Common myeloid progenitor, CD34-positive (primary cell): ENCODE measurements around the gene VWA5B1.

Experiments used
- CTCF ChIA-PET: fragments of 350-600 bp; sonication (Branson Sonifier 250); formaldehyde crosslinking; loops from one replicate; lab custom pipeline; 2021; ENCODE audit warnings: antibody characterized with exemption; lab: Charles Lee
- POLR2A ChIA-PET: fragments of 350-600 bp; sonication (Branson Sonifier 250); formaldehyde crosslinking; loops from one replicate; lab custom pipeline; 2021; ENCODE audit warnings: antibody characterized with exemption; lab: Charles Lee
- DNase-seq, 3 donors: peaks; one replicate each; pipeline versions ENCODE4 v3.0.0 to v3.0.0-alpha.2; 2013
- H3K27ac ChIP-seq, 2 experiments: 1 replicate in 1 of 2; 2 replicates in 1 of 2; pipeline ENCODE4 v1.7.0; 2013; ENCODE audit warnings: inconsistent platforms in 2 of 2, low read length in 2 of 2, mild to moderate bottlenecking in 2 of 2, low read depth in 1 of 2, moderate library complexity in 1 of 2; ENCODE audit not compliant: severe bottlenecking in 2 of 2, insufficient read depth in 1 of 2, poor library complexity in 1 of 2
- H3K27me3 ChIP-seq, 5 experiments: replicated peaks in 2 of 5; 1 replicate in 3 of 5; 2 replicates in 2 of 5; pipeline versions ENCODE4 v1.6.1 to v1.7.0; 2013; ENCODE audit warnings: low read length in 4 of 5, mild to moderate bottlenecking in 2 of 5, moderate library complexity in 2 of 5, inconsistent platforms in 1 of 5; ENCODE audit not compliant: insufficient read depth in 5 of 5, control insufficient read depth in 4 of 5
- H3K36me3 ChIP-seq, 4 experiments: 1 replicate in 2 of 4; 2 replicates in 2 of 4; pipeline versions ENCODE4 v1.6.1 to v1.7.0; 2013; ENCODE audit warnings: low read length in 3 of 4, control low read depth in 1 of 4, mild to moderate bottlenecking in 1 of 4; ENCODE audit not compliant: control insufficient read depth in 4 of 4, insufficient read depth in 4 of 4
- H3K4me1 ChIP-seq, 4 experiments: 1 replicate in 3 of 4; 2 replicates in 1 of 4; pipeline versions ENCODE4 v1.6.1 to v1.7.1; 2013; ENCODE audit warnings: low read length in 3 of 4, mild to moderate bottlenecking in 3 of 4, control low read depth in 1 of 4, inconsistent platforms in 1 of 4, moderate library complexity in 1 of 4; ENCODE audit not compliant: control insufficient read depth in 4 of 4, insufficient read depth in 4 of 4; ENCODE audit errors: control extremely low read depth in 1 of 4
- H3K4me3 ChIP-seq, 7 experiments: 1 replicate in 4 of 7; 2 replicates in 3 of 7; pipeline versions ENCODE4 v1.5.1 to v1.7.0; 2013; ENCODE audit warnings: mild to moderate bottlenecking in 7 of 7, low read length in 6 of 7, moderate library complexity in 6 of 7, inconsistent platforms in 2 of 7, low read depth in 2 of 7, control low read depth in 1 of 7; ENCODE audit not compliant: insufficient read depth in 4 of 7, control insufficient read depth in 1 of 7; ENCODE audit errors: extremely low read depth in 1 of 7
- H3K9me3 ChIP-seq, 5 experiments: 1 replicate in 4 of 5; 2 replicates in 1 of 5; pipeline versions ENCODE4 v1.6.1 to v1.7.1; 2013; ENCODE audit warnings: low read length in 4 of 5, mild to moderate bottlenecking in 2 of 5, inconsistent platforms in 1 of 5, low read depth in 1 of 5, moderate library complexity in 1 of 5; ENCODE audit not compliant: control insufficient read depth in 4 of 5, insufficient read depth in 2 of 5; ENCODE audit errors: control extremely low read depth in 1 of 5
- WGBS: methylation state at CpG from one replicate; pipeline ENCODE4 v1.1.5; 2013; ENCODE audit not compliant: insufficient coverage; 5-methylcytosine and 5-hydroxymethylcytosine counted together

The VWA5B1 gene

DNA sequence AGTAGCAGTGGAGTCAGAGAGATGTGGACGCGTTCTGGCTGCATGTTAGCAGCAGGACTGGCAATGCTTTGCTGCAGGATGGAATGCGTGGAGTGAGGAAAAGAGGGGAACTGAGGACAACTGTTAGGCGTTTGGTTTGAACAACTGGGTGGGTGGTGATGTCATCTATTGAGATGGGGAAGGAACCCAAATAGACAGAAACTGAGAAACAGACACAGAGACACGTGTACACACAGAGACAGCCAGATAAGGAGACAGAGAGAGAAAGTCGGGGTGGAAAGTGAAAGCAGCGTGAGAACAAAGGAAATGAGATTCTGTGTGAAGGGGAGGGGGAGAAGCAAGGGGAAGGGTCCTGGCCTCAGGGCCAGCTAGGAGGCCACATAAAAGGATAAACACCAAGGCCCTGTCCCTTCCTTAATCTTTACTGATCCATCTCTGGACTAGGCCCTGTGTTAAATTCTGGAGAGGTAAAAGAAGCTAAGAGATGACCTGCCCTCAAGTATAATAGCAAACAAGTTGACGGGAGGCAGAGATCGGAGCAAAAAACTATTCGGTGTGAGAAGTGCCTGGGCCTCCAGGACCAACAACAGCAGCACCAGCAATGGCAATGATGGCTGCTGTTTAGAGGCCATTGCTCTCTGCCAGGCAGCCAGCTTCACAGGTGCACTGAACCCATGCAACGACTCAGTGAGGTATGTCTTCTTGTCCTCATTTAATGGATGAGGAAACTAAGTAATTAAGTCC, 31.6 kb downstream of the VWA5B1 start:
- POLR2A ChIA-PET: no interaction called here
- H3K4me3 ChIP-seq: no peak overlapping the region
- no peak for DNase-seq
- CTCF ChIA-PET: no interaction called here
- 57% methylated on average over 10 of the region's 11 CpGs for WGBS
- no peaks in the 10 kb centered on the region for H3K4me1 ChIP-seq
- no peaks in the 10 kb centered on the region for H3K9me3 ChIP-seq
- H3K27me3 ChIP-seq: peaks cover 0 to 70% (median 14%) of the 10 kb centered on the region in 5 experiments
- no peak overlapping the region for H3K27ac ChIP-seq
- no peaks in the 10 kb centered on the region for H3K36me3 ChIP-seq

DNA sequence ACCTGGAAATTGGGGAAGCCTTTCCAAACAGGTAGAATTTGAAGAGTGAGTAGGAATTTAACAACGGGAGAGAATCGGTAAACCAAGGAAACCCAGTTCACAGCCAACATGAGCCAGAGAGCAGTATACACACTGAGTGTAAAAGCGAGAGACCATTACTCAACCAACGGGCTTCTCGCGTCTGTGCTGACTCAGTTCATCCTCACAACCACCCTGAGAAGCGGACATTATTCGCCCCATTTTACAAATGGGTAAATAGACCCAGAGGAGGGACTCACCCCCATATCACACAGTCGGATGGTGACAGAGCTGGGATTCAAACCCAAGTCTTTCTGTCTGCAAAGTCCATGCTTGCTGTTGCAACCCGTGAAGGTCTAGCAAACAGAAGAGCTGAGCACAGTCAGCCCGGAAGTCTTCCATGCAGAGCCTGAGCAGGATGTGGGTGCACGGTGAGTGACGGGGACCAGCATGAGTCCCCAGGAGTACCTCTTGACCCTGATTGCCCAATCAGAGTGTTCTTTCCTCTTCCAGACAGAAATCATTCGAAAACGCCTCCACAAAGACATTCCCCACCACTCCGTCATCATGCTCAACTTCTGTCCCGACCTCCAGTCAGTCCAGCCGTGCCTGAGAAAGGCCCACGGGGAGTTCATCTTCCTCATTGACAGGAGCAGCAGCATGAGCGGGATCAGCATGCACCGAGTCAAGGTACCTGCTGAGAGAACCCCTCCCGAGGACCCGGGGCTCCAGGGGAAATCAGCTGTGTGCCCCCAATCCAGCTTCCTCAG, 32.3 kb downstream of the VWA5B1 start:
- Histone ChIP-seq H3K9me3 (no peaks in the 10 kb centered on the region), H3K27me3 (peaks cover 0 to 77% (median 14%) of the 10 kb centered on the region in 5 experiments), H3K27ac (no peak overlapping the region), H3K36me3 (no peaks in the 10 kb centered on the region), H3K4me3 (no peak overlapping the region), H3K4me1 (no peaks in the 10 kb centered on the region)
- ChIA-PET POLR2A (no interaction called here), CTCF (interaction anchor here (0.7 kb wide), 1 partner anchor 51 kb away, joined by 3 read pairs; no protein-coding TSS in a partner anchor)
- 85% methylated on average over 18 of the region's 23 CpGs for WGBS
- DNase-seq: no peak

GRCh38 chr1:20323613-20323920, 32.9 kb downstream of the VWA5B1 start:
- DNase-seq: no peak
- Histone ChIP-seq H3K4me3 (no peak overlapping the region), H3K9me3 (no peaks in the 10 kb centered on the region), H3K27me3 (peaks cover 0 to 82% (median 19%) of the 10 kb centered on the region in 5 experiments), H3K36me3 (no peaks in the 10 kb centered on the region), H3K27ac (no peak overlapping the region), H3K4me1 (no peaks in the 10 kb centered on the region)
- no CpG with 5 or more reads among the region's 3 CpGs for WGBS
- CTCF ChIA-PET: interaction anchor here (0.7 kb wide), 1 partner anchor 50 kb away, joined by 3 read pairs; no protein-coding TSS in a partner anchor
- POLR2A ChIA-PET: no interaction called here

- H3K9me3 ChIP-seq: no peaks in the 10 kb centered on the region
- H3K4me3 ChIP-seq: no peak overlapping the region
- no peaks in the 10 kb centered on the region for H3K36me3 ChIP-seq
- DNase-seq: no peak
- no peaks in the 10 kb centered on the region for H3K4me1 ChIP-seq
- CTCF ChIA-PET: interaction anchor here (0.6 kb wide), 1 partner anchor 356 kb away, joined by 3 read pairs; no protein-coding TSS in a partner anchor
- H3K27ac ChIP-seq: no peak overlapping the region
- H3K27me3 ChIP-seq: peaks cover 0 to 78% (median 19%) of the 10 kb centered on the region in 5 experiments
- 89% methylated on average over 7 of the region's 8 CpGs for WGBS
- POLR2A ChIA-PET: no interaction called here
These were observed 34.2 kb downstream of the VWA5B1 start for GRCh38 chr1:20324704-20325406.

DNA sequence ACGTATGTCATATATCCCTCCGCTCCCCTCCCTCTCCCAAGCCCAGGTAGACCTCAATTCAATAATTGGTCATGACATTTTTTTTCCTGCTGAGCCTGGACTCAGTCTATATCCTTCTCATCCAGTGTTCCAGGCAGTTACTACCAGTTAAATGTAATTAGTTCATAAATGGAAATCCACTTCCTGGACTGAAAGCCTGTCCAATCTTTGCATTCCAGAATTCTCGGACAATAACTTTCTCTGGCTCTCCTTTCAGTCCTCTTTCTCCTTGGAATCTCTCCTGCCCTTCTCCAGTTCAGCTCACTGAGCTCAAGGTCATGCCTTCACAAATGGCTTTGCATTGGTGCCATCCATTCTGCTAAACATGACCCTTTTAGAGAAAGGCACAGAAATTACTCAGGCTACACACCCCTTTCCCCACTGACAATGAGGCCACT, 34.8 kb downstream of the VWA5B1 start:
- H3K27ac ChIP-seq: no peak overlapping the region
- DNase-seq: no peak
- H3K27me3 ChIP-seq: peaks cover 0 to 75% (median 19%) of the 10 kb centered on the region in 5 experiments
- no peaks in the 10 kb centered on the region for H3K9me3 ChIP-seq
- H3K36me3 ChIP-seq: no peaks in the 10 kb centered on the region
- no peak overlapping the region for H3K4me3 ChIP-seq
- POLR2A ChIA-PET: no interaction called here
- CTCF ChIA-PET: no interaction called here
- 93% methylated on average over 3 of the region's 3 CpGs for WGBS
- no peaks in the 10 kb centered on the region for H3K4me1 ChIP-seq

DNA sequence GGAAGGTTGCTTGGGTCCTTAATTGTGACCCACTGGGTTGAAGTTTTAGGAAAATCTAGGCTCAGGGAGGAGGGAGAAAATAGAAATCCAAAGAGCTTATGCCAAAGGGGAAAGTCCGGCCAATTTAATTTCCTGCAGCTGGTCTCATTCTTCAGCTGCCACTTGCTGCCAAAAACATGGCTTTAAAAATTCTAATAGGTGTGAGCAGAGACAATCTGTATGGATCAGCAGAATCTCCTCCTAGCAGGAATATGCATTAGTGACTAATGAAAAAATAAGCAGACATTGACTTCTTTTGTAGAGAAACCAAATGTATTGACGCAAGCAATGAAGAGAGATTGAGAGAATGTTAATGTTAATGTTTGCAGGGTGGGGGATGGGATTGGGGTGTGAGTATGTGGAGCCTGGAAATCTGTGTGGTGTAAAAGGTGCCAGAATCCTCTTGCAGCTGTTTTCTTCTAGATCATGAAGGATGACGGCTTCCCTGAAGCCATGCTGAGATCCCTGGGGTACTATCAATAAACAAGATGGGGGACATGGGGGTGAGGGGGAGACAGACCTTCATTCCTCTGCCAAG, 35.3 kb downstream of the VWA5B1 start:
- H3K4me3 ChIP-seq: no peak overlapping the region
- WGBS: 90% methylated on average over 3 of the region's 3 CpGs
- no peaks in the 10 kb centered on the region for H3K36me3 ChIP-seq
- no peaks in the 10 kb centered on the region for H3K9me3 ChIP-seq
- H3K27ac ChIP-seq: no peak overlapping the region
- ChIA-PET CTCF (interaction anchor here (0.6 kb wide), 1 partner anchor 9 kb away, joined by 4 read pairs; no protein-coding TSS in a partner anchor), POLR2A (no interaction called here)
- no peak for DNase-seq
- no peaks in the 10 kb centered on the region for H3K4me1 ChIP-seq
- H3K27me3 ChIP-seq: peaks cover 0 to 74% (median 19%) of the 10 kb centered on the region in 5 experiments
